GM12878 (cell line): ENCODE results near the gene UVRAG. TPM values are rescaled to one million over a fixed set of nuclear protein-coding genes. Genes with fewer than 3 reads are reported as not detected.
A peak's percentile ranks its signal among the peaks of the same experiment; 100 is the strongest.

ENCODE experiments used
- ATAC-seq: fragments of 200-7000 bp; cut with Tn5 transposase; 3 replicates; pipeline ENCODE4 v1.9.1; 2020; ENCODE audit warnings: mild to moderate bottlenecking, moderate library complexity
- BruUV-seq: library from RNA; stranded (reverse); fragments of 400-500 nt; replicated peaks from 2 replicates; lab custom pipeline; 2021; lab: Mats Ljungman, UMichigan
- CTCF ChIA-PET: fragments of 300-600 bp; sonication (Branson Sonifier 250); formaldehyde crosslinking; extraction: SDS; loops from one replicate; lab custom pipeline; 2021; ENCODE audit warnings: inconsistent platforms; lab: Yijun Ruan, JAX
- POLR2A ChIA-PET: fragments of 350-600 bp; formaldehyde crosslinking; extraction: SDS; loops from one replicate; lab custom pipeline; 2021; ENCODE audit warnings: inconsistent platforms; lab: Charles Lee
- RAD21 ChIA-PET: fragments of 300-600 bp; sonication (Branson Sonifier 250); formaldehyde crosslinking; loops from one replicate; lab custom pipeline; 2023; ENCODE audit warnings: antibody characterized with exemption; ENCODE audit not compliant: unreplicated experiment; lab: Charles Lee
- SMC1A ChIA-PET: fragments of 300-600 bp; sonication (Branson Sonifier 250); formaldehyde crosslinking; loops from one replicate; lab custom pipeline; 2023; ENCODE audit not compliant: unreplicated experiment, uncharacterized antibody; lab: Charles Lee
- DNase-seq: peaks from one replicate; pipeline ENCODE4 v3.0.0-alpha.2; 2011; ENCODE audit warnings: low read depth, low spot score
- FAIRE-seq: peaks from 3 replicates; lab custom pipeline; 2011; peaks lifted over from hg19 to GRCh38; lab: Jason Lieb, UNC
- H2AFZ ChIP-seq: 2 replicates; pipeline ENCODE4 v1.6.0; 2011; ENCODE audit warnings: low read depth, low read length, control low read depth; ENCODE audit not compliant: control insufficient read depth
- H3K27ac ChIP-seq: 2 replicates; pipeline ENCODE4 v1.5.1; 2011; ENCODE audit warnings: control low read depth; ENCODE audit not compliant: control insufficient read depth, insufficient read depth
- H3K27me3 ChIP-seq, 2 experiments: replicated peaks in 1 of 2; 2 replicates each; pipeline versions ENCODE4 v1.6.0 to v1.6.1; 2011; ENCODE audit warnings: low read length in 1 of 2; ENCODE audit not compliant: control insufficient read depth in 2 of 2, insufficient read depth in 2 of 2
- H3K36me3 ChIP-seq, 2 experiments: 2 replicates each; pipeline ENCODE4 v1.5.1; 2011; ENCODE audit warnings: low read length in 1 of 2; ENCODE audit not compliant: control insufficient read depth in 2 of 2, insufficient read depth in 2 of 2
- H3K4me1 ChIP-seq: 2 replicates; pipeline ENCODE4 v1.6.1; 2011; ENCODE audit warnings: mild to moderate bottlenecking, low read length, moderate library complexity, mixed read lengths; ENCODE audit not compliant: control insufficient read depth, insufficient read depth
- H3K4me2 ChIP-seq: 2 replicates; pipeline ENCODE4 v1.6.0; 2011; ENCODE audit warnings: control low read depth; ENCODE audit not compliant: control insufficient read depth, insufficient read depth
- H3K4me3 ChIP-seq: fragments of 200-600 bp; sonication (generic); 2 replicates; pipeline ENCODE4 v1.5.1; 2016
- H3K79me2 ChIP-seq: 2 replicates; pipeline ENCODE4 v1.6.0; 2011; ENCODE audit warnings: low read length; ENCODE audit not compliant: control insufficient read depth, insufficient read depth
- H3K9ac ChIP-seq: 2 replicates; pipeline ENCODE4 v1.8.0; 2011; ENCODE audit warnings: low read length, control low read depth, mixed read lengths; ENCODE audit not compliant: control insufficient read depth, insufficient read depth
- H3K9me3 ChIP-seq: replicated peaks from 3 replicates; pipeline ENCODE4 v1.5.1; 2011; ENCODE audit warnings: mild to moderate bottlenecking, low read length; ENCODE audit not compliant: control insufficient read depth, insufficient read depth
- H4K20me1 ChIP-seq: 2 replicates; pipeline ENCODE4 v1.6.0; 2011; ENCODE audit not compliant: control insufficient read depth, insufficient read depth
- BCL3 ChIP-seq: IDR thresholded peaks from 2 replicates; pipeline ENCODE4 v1.6.1; 2011; ENCODE audit warnings: borderline replicate concordance, low read depth, mild to moderate bottlenecking, moderate library complexity, low read length; ENCODE audit not compliant: insufficient read depth, poor library complexity, severe bottlenecking
- CBX3 ChIP-seq: fragments of 200-600 bp; sonication (generic); IDR thresholded peaks from 2 replicates; pipeline ENCODE4 v1.6.1; 2016; ENCODE audit warnings: low read depth, borderline replicate concordance
- E2F4 ChIP-seq: IDR thresholded peaks from 2 replicates; pipeline ENCODE4 v1.6.1; 2012; ENCODE audit warnings: low read depth, low read length, improper control_type of control experiment
- EP300 ChIP-seq, 2 experiments: fragments of 150-350 bp in 1 of 2; IDR thresholded peaks; 2 replicates each; pipeline ENCODE4 v1.6.1; 2011 to 2012; ENCODE audit warnings: low read depth in 2 of 2, low read length in 2 of 2, borderline replicate concordance in 1 of 2, improper control_type of control experiment in 1 of 2, inconsistent platforms in 1 of 2; ENCODE audit not compliant: control insufficient read depth in 1 of 2
- FOS ChIP-seq: IDR thresholded peaks from 3 replicates; pipeline ENCODE4 v1.6.1; 2011; ENCODE audit warnings: borderline replicate concordance; ENCODE audit not compliant: insufficient read length; ENCODE audit errors: extremely low read depth
- HSF1 ChIP-seq: fragments of 150-350 bp; IDR thresholded peaks from 2 replicates; pipeline ENCODE4 v1.6.1; 2014; ENCODE audit warnings: mild to moderate bottlenecking, low read depth, low read length
- IRF4 ChIP-seq: IDR thresholded peaks from 2 replicates; pipeline ENCODE4 v1.6.1; 2011; ENCODE audit warnings: low read depth, low read length
- MXI1 ChIP-seq: fragments of 150-350 bp; IDR thresholded peaks from 2 replicates; pipeline ENCODE4 v1.6.1; 2011; ENCODE audit warnings: low read depth, mild to moderate bottlenecking, inconsistent platforms, low read length, improper control_type of control experiment
- RBBP5 ChIP-seq: fragments of 200-600 bp; sonication (generic); conservative IDR thresholded peaks from 2 replicates; pipeline ENCODE4 v1.6.1; 2016
- TAF1 ChIP-seq: IDR thresholded peaks from 2 replicates; pipeline ENCODE4 v1.6.1; 2011; ENCODE audit warnings: mild to moderate bottlenecking, low read depth, low read length, borderline replicate concordance
- YBX1 ChIP-seq: fragments of 450-650 bp; IDR thresholded peaks from 2 replicates; pipeline ENCODE4 v1.6.1; 2016; ENCODE audit warnings: antibody characterized with exemption
- WGBS: methylation state at CpG from one replicate; pipeline ENCODE4 v1.1.6; 2016; ENCODE audit warnings: low lambda C conversion rate; ENCODE audit not compliant: insufficient replicate concordance, insufficient coverage; ENCODE audit errors: missing lambda C conversion rate; 5-methylcytosine and 5-hydroxymethylcytosine counted together
- in situ Hi-C: fragments of 300-500 bp; cut with MboI; formaldehyde crosslinking; loops from 9 replicates; pipeline ENCODE4 v1.14.3; 2018; ENCODE audit warnings: mixed read lengths
- intact Hi-C: fragments of 100-400 bp; cut with micrococcal nuclease; formaldehyde crosslinking; loops from one replicate; pipeline ENCODE4 v1.14.2; 2022; ENCODE audit not compliant: unreplicated experiment
- polyA plus RNA-seq, 11 experiments: library from polyadenylated mRNA; depleted of rRNA in 4 of 11; unstranded in 6 of 11; stranded (reverse) in 5 of 11; fragments of >200 nt; fragmentation: Nextera tagmentation in 4 of 11; fragmentation: Illumina TruSeq in 1 of 11; extraction: Ambion mirVana in 4 of 11; extraction: Trizol in 1 of 11; gene quantifications; 1 replicate in 1 of 11; 2 replicates in 10 of 11; pipeline versions ENCODE4 v1.2.1 to v1.2.3, GENCODE V29; 2011 to 2016; ENCODE audit warnings: inconsistent platforms in 2 of 11, missing spikeins in 2 of 11, low read depth in 1 of 11
- total RNA-seq, 4 experiments: library from RNA; depleted of rRNA in 3 of 4; stranded (reverse); fragments of >200 nt in 3 of 4; fragmentation: Illumina TruSeq in 1 of 4; extraction: Trizol in 1 of 4; gene quantifications; 2 replicates each; pipeline versions ENCODE4 v1.2.1 to v1.2.3, GENCODE V29; 2013 to 2021

UVRAG gene
- total and polyA plus RNA-seq, 10 of the 15 experiments (the other 5 are each of a cell fraction or from before 2014, with no cell fraction given), result 7.0 to 43.4 (median 37.0) TPM

GRCh38 chr11:75767793-75768111, 47.3 kb upstream of the UVRAG start:
- Histone ChIP-seq H3K27me3 (no peaks in the 10 kb centered on the region), H3K9me3 (no peaks in the 10 kb centered on the region), H4K20me1 (no peaks in the 10 kb centered on the region), H3K4me3 (0 out of 2 replicates have a peak overlapping the region, but pooled peaks have one; percentile 2), H3K79me2 (peaks cover 6% of the 10 kb centered on the region; the same call in 1 of the 2 replicates), H3K4me2 (peak overlapping the region; percentile 95), H2AFZ (peak overlapping the region; percentile 97), H3K9ac (no peak overlapping the region), H3K4me1 (peaks cover 38% of the 10 kb centered on the region), H3K27ac (peak overlapping the region; percentile 90), H3K36me3 (no peaks in the 10 kb centered on the region)
- no peak for DNase-seq
- WGBS, result 8% methylated on average over 1 of the region's 1 CpG
- FAIRE-seq, result no peak
- intact Hi-C loops, result loop anchor here (1.0 to 10.0 kb wide), 3 partner anchors 44 to 205 kb away; partner anchors contain the start of gene SERPINH1
- ChIA-PET CTCF (no interaction called here), POLR2A (no interaction called here), SMC1A (interaction anchor here (0.8 kb wide), 1 partner anchor 35 kb away, joined by 3 read pairs; no protein-coding TSS in a partner anchor), RAD21 (interaction anchor here (3.7 kb wide), 1 partner anchor 19 kb away, joined by 21 read pairs; no protein-coding TSS in a partner anchor)
- TF ChIP-seq FOS (no peak), YBX1 (no peak), E2F4 (no peak), CBX3 (no peak), RBBP5 (no peak), HSF1 (no peak), IRF4 (no peak), BCL3 (no peak), MXI1 (no peak), TAF1 (no peak), EP300 (IDR thresholded peaks at IDR 0.05; ENCODE audit: borderline replicate concordance in 1 of 2, control insufficient read depth in 1 of 2, low read depth in 2 of 2, low read length in 2 of 2) (no peak)
- ATAC-seq, result no peak
- BruUV-seq, result no TSS peak
- in situ Hi-C loops, result loop anchor here (5.0 kb wide), 1 partner anchor 40 kb away; no protein-coding TSS in a partner anchor
